SKM-1 (cell line): ENCODE measurements around the gene APOL1.

ENCODE experiments used
- DNase-seq: peaks from one replicate; lab custom pipeline; 2025; ENCODE audit not compliant: unreplicated experiment; lab: John Stamatoyannopoulos, UW

The APOL1 gene

DNA sequence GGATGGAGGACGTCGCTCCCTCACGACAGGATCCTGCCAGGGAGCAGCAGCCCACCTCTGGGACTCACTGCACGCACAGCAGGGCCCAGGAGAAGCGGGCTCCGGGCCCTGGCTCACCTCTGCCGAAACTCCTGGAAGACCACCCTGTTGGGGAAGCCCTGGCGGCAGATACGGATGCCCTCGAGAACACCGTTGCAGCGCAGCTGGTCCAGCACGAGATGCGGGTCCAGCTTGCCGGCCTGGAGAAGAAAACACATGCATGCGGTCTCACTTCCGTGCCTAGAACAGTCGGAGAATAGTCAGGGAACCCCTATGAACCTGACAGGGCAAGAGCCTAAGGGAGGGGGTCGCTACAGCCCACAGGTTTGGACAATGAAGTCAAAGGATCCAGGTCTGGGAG is 52.9 kb downstream of the APOL1 start:
- no peak for DNase-seq

DNA sequence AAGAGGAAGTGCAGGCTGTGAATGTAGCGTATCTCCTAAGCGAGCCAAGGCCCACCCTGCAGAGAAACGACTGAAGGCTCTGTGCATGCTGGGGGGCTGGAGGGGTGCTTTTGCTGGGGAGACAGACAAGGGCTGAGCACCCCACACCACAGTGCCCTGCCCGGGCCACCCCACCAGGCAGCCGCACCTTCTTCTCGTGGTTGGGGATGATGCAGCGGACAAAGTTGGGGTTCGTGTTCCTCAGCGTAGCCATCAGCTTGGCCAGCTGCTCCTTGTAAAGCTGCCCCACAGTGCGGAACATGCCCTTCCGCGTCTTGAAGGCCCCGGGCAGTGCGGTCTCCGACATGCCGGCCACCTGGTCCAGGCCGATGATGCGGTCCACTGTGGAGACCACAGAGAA is 53.3 kb downstream of the APOL1 start:
- no peak for DNase-seq

DNA sequence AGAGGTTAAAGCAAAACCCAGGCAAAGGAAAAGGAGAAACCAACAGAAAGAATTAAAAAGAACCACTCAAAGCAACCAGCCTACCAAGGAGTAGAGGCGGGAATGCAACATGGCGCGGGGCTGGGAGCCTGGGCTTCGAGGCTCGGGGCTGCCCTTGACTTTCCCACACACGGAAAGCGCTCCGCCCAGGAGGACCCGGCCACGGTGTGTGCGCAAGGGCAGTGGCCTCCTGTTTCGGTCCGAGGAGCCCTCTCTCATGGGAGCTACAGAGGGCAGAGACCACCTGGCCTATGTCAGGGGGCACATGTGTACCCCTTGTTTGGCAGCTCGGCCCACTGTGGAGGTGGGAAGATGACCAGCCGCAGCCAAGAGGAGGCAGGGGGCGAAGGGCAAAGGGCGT is 55.9 kb downstream of the APOL1 start:
- no peak for DNase-seq

DNA sequence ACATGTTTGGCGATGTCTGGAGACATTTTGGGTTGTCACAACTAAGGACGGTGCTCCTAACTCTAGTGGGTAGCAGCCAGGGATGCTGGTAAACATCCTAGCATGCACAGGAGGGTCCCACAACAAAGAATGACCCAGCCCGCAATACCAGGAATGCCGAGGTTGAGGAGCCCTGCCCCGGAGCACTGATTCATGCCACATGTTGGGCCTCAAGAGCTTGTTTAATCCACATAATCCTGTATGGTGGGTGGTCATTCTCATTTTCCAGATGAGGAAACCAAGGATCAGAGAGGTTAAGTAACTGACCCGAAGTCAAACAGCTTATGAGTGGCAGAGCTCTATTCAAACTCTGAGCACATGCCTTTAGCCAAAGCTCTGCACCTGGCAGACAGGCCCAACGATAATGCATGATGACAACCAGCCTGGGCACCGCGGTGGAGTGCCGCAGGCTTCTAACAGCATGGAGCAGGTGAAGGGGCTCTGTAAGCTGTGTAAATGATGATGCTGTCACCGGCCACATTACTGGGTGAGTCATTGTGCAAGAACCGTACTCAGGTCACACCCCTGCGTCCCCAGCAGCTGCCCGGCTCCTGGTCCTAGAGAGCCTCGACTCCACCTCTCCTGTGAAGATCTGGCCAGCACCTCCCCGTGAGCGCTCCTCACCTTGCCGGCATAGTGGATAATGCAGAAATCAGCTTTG is 58.6 kb downstream of the APOL1 start:
- DNase-seq, result no peak

- no peak for DNase-seq
Observed at GRCh38 chr22:36315325-36315724, 62.4 kb downstream of the APOL1 start.

DNA sequence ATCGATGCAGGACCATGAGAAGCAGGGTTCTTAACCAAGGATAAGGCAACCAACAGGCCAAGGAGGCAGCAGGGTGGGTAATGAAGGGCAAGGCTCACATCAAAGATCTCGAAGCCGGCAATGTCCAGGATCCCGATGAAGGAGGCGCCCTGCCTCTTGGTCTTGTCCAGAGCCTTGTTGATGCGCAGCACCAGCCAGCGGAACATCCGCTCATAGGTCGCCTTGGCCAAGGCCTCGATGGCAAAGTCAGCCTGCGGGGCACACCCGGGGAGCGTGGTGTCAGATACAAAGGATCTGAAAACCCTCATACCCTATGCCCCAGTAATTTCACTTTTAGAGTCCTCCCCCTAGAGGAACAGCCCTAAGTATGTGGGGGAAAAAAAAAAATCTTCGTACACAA is 63.5 kb downstream of the APOL1 start:
- DNase-seq, result no peak
